Endothelial cell of umbilical vein (primary cell): Measurements from ENCODE around the gene IMPACT. TPM values are rescaled to one million over a fixed set of nuclear protein-coding genes. Genes with fewer than 3 reads are reported as not detected.

Experiments used
- BruUV-seq: library from RNA; stranded (reverse); fragments of 400-500 nt; replicated peaks from 2 replicates; lab custom pipeline; 2021; lab: Mats Ljungman, UMichigan
- CTCF ChIA-PET: fragments of 300-600, 350-600 bp; sonication (Branson Sonifier 250); formaldehyde crosslinking; loops from one replicate; lab custom pipeline; 2021; ENCODE audit warnings: antibody characterized with exemption, inconsistent platforms; lab: Charles Lee
- POLR2A ChIA-PET: fragments of 300-600, 350-600 bp; sonication (Branson Sonifier 250); formaldehyde crosslinking; loops from one replicate; lab custom pipeline; 2021; ENCODE audit warnings: antibody characterized with exemption, inconsistent platforms; lab: Charles Lee
- DNase-seq: peaks from one replicate; pipeline ENCODE4 v3.0.0-alpha.2; 2011; ENCODE audit warnings: low read depth, low spot score
- FAIRE-seq: peaks from 2 replicates; lab custom pipeline; 2011; peaks lifted over from hg19 to GRCh38; lab: Jason Lieb, UNC
- H2AFZ ChIP-seq: 2 replicates; pipeline ENCODE4 v1.6.0; 2012; ENCODE audit warnings: low read depth, low read length, control low read depth, inconsistent platforms
- H3K27ac ChIP-seq: 2 replicates; pipeline ENCODE4 v1.5.1; 2011; ENCODE audit warnings: low read depth, mild to moderate bottlenecking, control low read depth, low read length, moderate library complexity; ENCODE audit not compliant: insufficient read depth
- H3K27me3 ChIP-seq, 2 experiments: 2 replicates each; pipeline versions ENCODE4 v1.6.0 to v1.6.1; 2011; ENCODE audit warnings: low read length in 2 of 2, mixed read lengths in 1 of 2; ENCODE audit not compliant: control insufficient read depth in 2 of 2, insufficient read depth in 2 of 2
- H3K36me3 ChIP-seq, 2 experiments: 2 replicates in 1 of 2; 3 replicates in 1 of 2; pipeline ENCODE4 v1.5.1; 2011; ENCODE audit warnings: low read length in 2 of 2, mild to moderate bottlenecking in 1 of 2, moderate library complexity in 1 of 2; ENCODE audit not compliant: control insufficient read depth in 2 of 2, insufficient read depth in 2 of 2; ENCODE audit errors: extremely low read depth in 1 of 2
- H3K4me1 ChIP-seq: 3 replicates; pipeline ENCODE4 v1.5.1; 2011; ENCODE audit warnings: mild to moderate bottlenecking, low read length; ENCODE audit not compliant: control insufficient read depth, insufficient read depth; ENCODE audit errors: extremely low read depth
- H3K4me2 ChIP-seq: 2 replicates; pipeline ENCODE4 v1.6.1; 2011; ENCODE audit warnings: low read length, control low read depth, mixed read lengths; ENCODE audit not compliant: insufficient read depth
- H3K4me3 ChIP-seq, 3 experiments: fragments of 200-600 bp in 1 of 3; sonication (generic), shearing (Covaris generic) in 1 of 3; replicated peaks in 1 of 3; 2 replicates each; pipeline ENCODE4 v1.5.1; 2011 to 2016; ENCODE audit warnings: control low read depth in 3 of 3, low read length in 3 of 3, mild to moderate bottlenecking in 2 of 3, inconsistent platforms in 1 of 3, low read depth in 1 of 3, moderate library complexity in 1 of 3; ENCODE audit not compliant: insufficient read depth in 1 of 3
- H3K79me2 ChIP-seq: 2 replicates; pipeline ENCODE4 v1.6.0; 2012; ENCODE audit warnings: low read length, inconsistent platforms; ENCODE audit not compliant: control insufficient read depth, insufficient read depth
- H3K9ac ChIP-seq: replicated peaks from 2 replicates; pipeline ENCODE3; 2011; ENCODE audit warnings: low read length, control low read depth; ENCODE audit not compliant: insufficient read depth; ENCODE audit errors: extremely low read depth
- H3K9me1 ChIP-seq: replicated peaks from 3 replicates; pipeline ENCODE4 v1.6.0; 2011; ENCODE audit warnings: mild to moderate bottlenecking, low read length; ENCODE audit not compliant: control insufficient read depth, insufficient read depth; ENCODE audit errors: extremely low read depth
- H3K9me3 ChIP-seq: replicated peaks from 2 replicates; pipeline ENCODE4 v1.5.1; 2012; ENCODE audit warnings: low read length, inconsistent platforms; ENCODE audit not compliant: control insufficient read depth, insufficient read depth
- H4K20me1 ChIP-seq: replicated peaks from 2 replicates; pipeline ENCODE3; 2011; ENCODE audit warnings: mild to moderate bottlenecking, low read length; ENCODE audit not compliant: control insufficient read depth, insufficient read depth; ENCODE audit errors: extremely low read depth
- CTCF ChIP-seq, 2 donors: IDR thresholded peaks; 1 replicate in 1 of 2; 2 replicates in 1 of 2; pipeline ENCODE4 v1.5.1; 2011; ENCODE audit warnings: low read length in 2 of 2, mild to moderate bottlenecking in 2 of 2, moderate library complexity in 2 of 2, control low read depth in 1 of 2, inconsistent platforms in 1 of 2, low read depth in 1 of 2; ENCODE audit not compliant: insufficient read depth in 1 of 2; ENCODE audit errors: extremely low read depth in 1 of 2
- EZH2 ChIP-seq: IDR thresholded peaks from 2 replicates; pipeline ENCODE4 v1.6.1; 2012; ENCODE audit warnings: borderline replicate concordance, low read depth, mild to moderate bottlenecking, moderate library complexity, low read length, inconsistent platforms; ENCODE audit not compliant: severe bottlenecking
- FOS ChIP-seq: IDR thresholded peaks from 2 replicates; pipeline ENCODE4 v1.6.1; 2011; ENCODE audit warnings: mild to moderate bottlenecking, low read length, moderate library complexity, borderline replicate concordance; ENCODE audit not compliant: insufficient read depth
- GATA2 ChIP-seq: IDR thresholded peaks from 2 replicates; pipeline ENCODE4 v1.7.0; 2011; ENCODE audit warnings: low read depth, mild to moderate bottlenecking, moderate library complexity, mixed read lengths, low read length; ENCODE audit not compliant: insufficient read length, insufficient read depth
- JUN ChIP-seq: IDR thresholded peaks from 2 replicates; pipeline ENCODE4 v1.6.1; 2011; ENCODE audit warnings: borderline replicate concordance, low read depth; ENCODE audit not compliant: insufficient read length, insufficient read depth
- MAX ChIP-seq: IDR thresholded peaks from 2 replicates; pipeline ENCODE4 v1.6.1; 2011; ENCODE audit not compliant: insufficient read depth, insufficient read length
- MYC ChIP-seq: IDR thresholded peaks from one replicate; pipeline ENCODE4 v1.6.1; 2011; ENCODE audit warnings: mild to moderate bottlenecking, low read depth, low read length
- POLR2A ChIP-seq: IDR thresholded peaks from 2 replicates; pipeline ENCODE4 v1.6.1; 2012; ENCODE audit warnings: low read depth, mild to moderate bottlenecking, control low read depth, low read length
- POLR2AphosphoS5 ChIP-seq: IDR thresholded peaks from 2 replicates; pipeline ENCODE4 v1.6.1; 2012; ENCODE audit warnings: low read depth, mild to moderate bottlenecking, control low read depth, low read length, moderate library complexity; ENCODE audit not compliant: insufficient read depth
- dilution Hi-C: fragments of 300-500 bp; cut with MboI; formaldehyde crosslinking; loops from one replicate; pipeline ENCODE4 v1.15.0; 2019; ENCODE audit warnings: low sequenced_read_pairs; ENCODE audit not compliant: extremely low pct_ligation_motif_present
- intact Hi-C: fragments of 100-400 bp; cut with micrococcal nuclease; formaldehyde crosslinking; loops from one replicate; pipeline ENCODE4 v1.10.0; 2022
- polyA plus RNA-seq, 4 experiments: library from polyadenylated mRNA; depleted of rRNA in 3 of 4; stranded (reverse) in 3 of 4; unstranded in 1 of 4; fragments of >200 nt; gene quantifications; 2 replicates each; pipeline versions ENCODE4 v1.2.1 to v1.2.3, GENCODE V29; 2011 to 2012; ENCODE audit warnings: missing spikeins in 1 of 4
- total RNA-seq: library from RNA; stranded (reverse); gene quantifications from 2 replicates; pipeline ENCODE4 v1.2.3, GENCODE V29; 2021

Gene IMPACT
- total and polyA plus RNA-seq, 2 donors (not counting 3 experiments of a cell fraction or from before 2014, with no cell fraction given), result 15.4 to 28.6 TPM

- no peaks in the 10 kb centered on the region for H3K9me3 ChIP-seq
- no peak for TF ChIP-seq MAX
- no peak for TF ChIP-seq JUN
- no peak for TF ChIP-seq FOS
- TF ChIP-seq CTCF (IDR thresholded peaks at IDR 0.05; ENCODE audit: extremely low read depth in 1 of 2, insufficient read depth in 1 of 2, low read depth in 1 of 2, low read length in 2 of 2), result no peak
- no peak for TF ChIP-seq EZH2
- no peak for TF ChIP-seq MYC
- no peak for TF ChIP-seq POLR2AphosphoS5
- TF ChIP-seq POLR2A, result no peak
- TF ChIP-seq GATA2, result no peak
- no peak overlapping the region for H3K4me2 ChIP-seq
- no peak overlapping the region for H3K9ac ChIP-seq
- no peak overlapping the region for H3K27ac ChIP-seq
- ChIA-PET POLR2A (no interaction called here), CTCF (no interaction called here)
- dilution Hi-C loops (no loop called here), intact Hi-C loops (no loop called here)
- H3K27me3 ChIP-seq, result no peaks in the 10 kb centered on the region
- no peak for FAIRE-seq
- no peak for DNase-seq
- H3K9me1 ChIP-seq, result no peaks in the 10 kb centered on the region
- no peaks in the 10 kb centered on the region for H4K20me1 ChIP-seq
- H3K4me3 ChIP-seq, result no peak overlapping the region
- no peaks in the 10 kb centered on the region for H3K4me1 ChIP-seq
- H3K36me3 ChIP-seq, result no peaks in the 10 kb centered on the region
- H3K79me2 ChIP-seq, result no peaks in the 10 kb centered on the region
- no TSS peak for BruUV-seq
- H2AFZ ChIP-seq, result no peak overlapping the region
Measured at GRCh38 chr18:24386681-24387080, 39.8 kb upstream of the IMPACT start.
